Activated T-cell treated with anti-CD3 and anti-CD28 coated beads for 1 hour (primary cell): ENCODE data around the gene F7.

Source experiments
- DNase-seq: peaks from one replicate; pipeline ENCODE4 v3.0.0-alpha.2; 2020; ENCODE audit warnings: low read depth

F7 gene

GRCh38 chr13:113138792-113139551, 33.4 kb downstream of the F7 start:
- no peak for DNase-seq

DNA sequence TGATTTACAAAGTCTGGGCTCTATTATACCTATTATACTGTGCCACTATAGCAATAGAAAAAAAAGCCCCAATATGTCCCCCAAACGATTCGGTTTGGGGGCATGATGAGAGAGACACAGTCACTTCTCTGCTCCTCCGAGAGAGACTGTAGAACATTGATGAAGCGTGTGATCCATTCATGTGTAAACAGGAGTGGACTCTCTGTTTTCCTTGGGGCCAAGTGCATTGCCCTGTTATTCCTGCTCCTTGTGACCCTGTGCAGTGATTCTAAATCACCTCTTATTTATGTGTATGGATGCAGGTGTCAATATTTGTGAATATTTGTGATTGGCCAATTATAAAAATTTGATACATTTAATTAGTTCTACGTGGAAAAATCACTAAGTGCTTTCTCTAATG, 34.0 kb downstream of the F7 start:
- no peak for DNase-seq

- no peak for DNase-seq
Observed at GRCh38 chr13:113140677-113141600, 35.3 kb downstream of the F7 start.

DNA sequence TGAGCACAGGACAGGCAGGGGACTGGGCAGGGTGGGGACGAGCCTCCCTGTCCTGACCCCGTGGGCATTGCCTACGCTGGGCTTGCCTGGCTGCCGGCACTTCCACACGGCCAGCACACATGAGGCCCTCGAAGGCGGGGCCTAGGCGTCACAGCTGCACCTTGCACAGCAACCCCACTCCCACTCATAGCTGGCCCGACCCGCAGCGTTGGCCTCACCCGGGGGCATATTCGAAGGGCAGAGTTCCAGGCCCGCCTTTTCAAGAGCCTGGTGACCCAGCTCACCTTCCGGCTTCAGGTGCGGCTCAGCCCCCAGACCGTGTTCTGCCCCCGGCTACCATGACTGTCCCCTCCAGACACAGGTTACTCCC, 36.0 kb downstream of the F7 start:
- no peak for DNase-seq

GRCh38 chr13:113142876-113143275, 37.3 kb downstream of the F7 start:
- DNase-seq: no peak

DNA sequence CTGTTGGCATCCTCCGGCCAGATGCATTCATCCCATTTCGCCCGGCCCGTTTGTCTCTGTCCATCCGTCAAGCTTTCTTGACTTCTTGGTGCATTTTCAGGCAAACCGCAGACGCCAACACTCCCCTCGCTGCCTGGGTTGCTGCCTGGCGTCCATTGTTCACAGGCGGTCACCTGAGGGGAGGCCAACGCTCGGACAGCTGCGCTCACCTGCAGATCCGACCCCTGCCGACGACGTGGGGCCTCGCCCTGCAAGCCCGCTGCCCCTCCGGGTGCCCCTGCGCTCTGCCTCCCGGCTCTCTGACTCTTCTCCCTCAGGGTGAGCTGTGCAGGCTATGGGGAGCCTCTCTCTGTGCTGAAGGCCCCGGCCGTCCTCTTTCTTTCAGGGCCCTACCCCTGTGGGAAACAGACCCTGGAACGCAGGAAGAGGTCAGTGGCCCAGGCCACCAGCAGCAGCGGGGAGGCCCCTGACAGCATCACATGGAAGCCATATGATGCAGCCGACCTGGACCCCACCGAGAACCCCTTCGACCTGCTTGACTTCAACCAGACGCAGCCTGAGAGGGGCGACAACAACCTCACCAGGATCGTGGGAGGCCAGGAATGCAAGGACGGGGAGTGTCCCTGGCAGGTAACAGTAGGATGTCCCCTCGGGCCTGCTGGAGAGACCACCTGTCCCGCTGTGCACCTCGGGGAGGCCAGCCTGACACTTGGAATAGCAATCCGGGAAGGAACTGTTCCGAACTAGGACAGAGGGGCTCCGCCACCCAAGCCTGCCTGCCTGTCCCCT, 38.1 kb downstream of the F7 start:
- DNase-seq: no peak

GRCh38 chr13:113144255-113144629, 38.7 kb downstream of the F7 start:
- no peak for DNase-seq

DNA sequence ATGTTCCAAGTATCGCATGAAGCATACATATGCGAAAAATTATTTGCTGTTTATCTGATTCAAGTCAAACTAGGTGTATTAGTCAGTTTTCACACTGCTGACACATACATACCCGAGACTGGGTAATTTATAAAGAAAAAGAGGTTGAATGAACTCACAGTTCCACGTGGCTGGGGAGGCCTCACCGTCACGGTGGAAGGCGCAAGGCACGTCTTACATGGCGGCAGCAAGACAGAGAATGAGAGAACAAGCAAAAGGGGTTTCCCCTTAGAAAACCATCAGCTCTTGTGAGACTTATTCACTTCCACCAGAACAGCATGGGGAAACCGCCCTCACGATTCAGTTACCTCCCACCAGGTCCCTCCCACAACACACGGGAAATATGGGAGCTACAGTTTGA, 39.9 kb downstream of the F7 start:
- DNase-seq: no peak

- DNase-seq: no peak
Observed at GRCh38 chr13:113145911-113146598, 40.5 kb downstream of the F7 start.

DNA sequence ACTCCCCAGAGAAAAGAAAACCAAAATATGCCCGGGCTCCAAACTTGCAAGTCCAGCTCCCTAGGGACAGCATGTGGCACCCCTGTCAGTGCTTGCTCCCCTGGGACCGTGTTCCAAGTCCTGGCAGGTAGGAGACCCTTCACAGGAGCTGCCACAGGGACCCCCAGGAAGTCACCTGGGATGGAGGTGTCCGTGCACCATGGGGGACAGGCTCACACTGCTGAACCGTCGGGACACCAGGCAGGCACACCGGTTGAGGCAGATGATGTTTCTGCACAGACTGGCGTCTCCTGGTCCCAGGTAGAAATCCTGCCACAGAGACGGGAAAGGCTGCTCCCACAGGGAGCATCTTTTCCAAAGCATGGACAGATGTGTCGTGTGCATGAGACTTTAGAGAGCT, 41.2 kb downstream of the F7 start:
- DNase-seq: no peak

DNA sequence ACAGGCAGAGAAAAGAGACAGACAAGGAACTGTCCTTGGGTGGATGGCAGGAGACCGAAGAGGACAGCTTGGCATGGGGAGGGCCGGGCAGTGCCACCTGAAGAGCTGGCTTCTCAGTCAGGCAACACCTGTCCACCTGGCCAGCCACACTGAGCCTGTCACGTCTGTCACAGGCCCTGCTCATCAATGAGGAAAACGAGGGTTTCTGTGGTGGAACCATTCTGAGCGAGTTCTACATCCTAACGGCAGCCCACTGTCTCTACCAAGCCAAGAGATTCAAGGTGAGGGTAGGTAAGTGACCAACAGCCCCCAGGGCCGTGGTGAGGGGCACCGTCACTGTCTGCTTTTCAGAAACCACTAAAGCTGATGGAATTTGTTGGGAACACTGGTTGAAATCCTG, 41.6 kb downstream of the F7 start:
- no peak for DNase-seq

GRCh38 chr13:113148407-113148806, 42.8 kb downstream of the F7 start:
- DNase-seq: no peak

GRCh38 chr13:113148940-113149503, 43.4 kb downstream of the F7 start:
- DNase-seq: no peak

DNA sequence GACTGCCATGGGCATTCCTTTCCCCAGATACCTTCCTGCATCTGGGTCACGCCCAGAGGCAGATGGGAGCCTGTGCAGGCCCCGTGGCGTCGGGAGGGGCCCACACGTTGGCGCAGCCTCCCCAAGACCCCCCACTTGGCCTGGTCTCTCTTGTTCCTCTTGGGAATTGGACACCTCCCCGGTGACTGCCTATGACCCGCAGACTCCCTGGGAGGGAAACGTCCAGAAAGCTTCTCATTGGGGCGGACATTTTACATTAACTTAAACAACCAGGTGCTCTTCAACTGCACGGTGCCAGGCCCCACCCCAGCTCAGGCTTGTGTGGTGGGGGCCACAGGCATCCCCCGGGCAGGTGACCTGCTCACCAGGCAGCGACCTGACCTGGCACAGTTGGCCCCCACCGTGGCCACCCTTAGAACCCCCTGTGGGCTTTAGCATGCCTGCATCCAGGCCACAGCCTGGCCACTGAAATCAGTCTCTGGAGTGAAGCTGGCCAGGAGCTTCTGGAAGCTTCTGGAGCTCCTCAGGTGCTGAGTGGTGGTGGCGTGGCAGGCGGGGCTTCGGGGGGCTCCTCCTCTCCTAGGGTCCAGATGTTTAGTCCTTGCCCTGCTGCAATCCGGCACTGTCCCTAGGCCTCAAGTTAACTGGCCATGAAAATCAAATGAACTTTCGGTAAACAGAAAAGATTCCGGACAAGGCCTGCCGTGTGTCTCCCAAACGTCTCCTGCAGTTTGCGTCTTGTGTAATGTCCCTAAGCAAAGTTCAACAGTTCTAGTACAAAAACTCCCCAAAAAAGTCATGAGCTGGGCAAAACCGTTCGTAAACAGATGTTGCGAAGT, 44.3 kb downstream of the F7 start:
- DNase-seq: no peak

DNA sequence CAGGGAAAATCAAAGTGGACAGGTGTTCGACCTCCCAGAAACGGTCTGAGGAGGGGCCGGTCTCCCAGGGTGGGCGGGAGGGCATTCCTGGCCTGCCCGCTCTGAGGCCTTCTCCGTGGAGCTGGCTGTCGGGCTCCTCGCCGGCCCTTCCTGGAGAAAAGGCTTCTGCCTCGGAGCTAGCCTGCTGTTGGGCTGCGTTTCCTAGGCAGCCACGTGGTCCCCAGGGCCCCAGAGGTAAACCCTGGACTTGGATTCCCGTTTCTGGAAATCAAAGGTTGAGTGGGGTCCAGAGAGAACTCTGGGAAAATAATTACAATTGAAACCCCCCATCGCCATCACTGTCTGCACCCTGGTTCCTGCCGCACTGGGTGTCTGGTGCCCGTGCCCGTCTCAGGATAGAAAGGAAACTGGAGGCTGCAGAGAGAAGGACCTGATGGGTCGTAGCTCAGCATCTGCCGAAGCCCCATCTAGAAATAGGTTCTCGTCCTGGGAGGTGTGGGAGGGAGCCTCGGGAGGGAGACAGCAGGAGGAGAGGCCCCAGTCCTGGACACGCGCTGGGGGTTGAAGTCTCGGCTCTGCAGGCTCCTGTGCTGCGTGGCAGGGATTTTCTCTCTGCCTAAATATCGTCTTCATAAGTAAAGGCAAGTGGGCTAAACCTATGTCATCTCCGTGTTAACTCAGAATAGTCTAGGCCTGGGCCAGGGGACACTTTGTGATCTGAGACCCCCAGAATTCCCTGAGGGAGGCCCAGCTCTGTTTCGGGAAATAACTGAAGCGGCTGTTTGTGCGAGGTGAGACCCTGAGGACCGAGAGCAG, 45.2 kb downstream of the F7 start:
- DNase-seq: no peak

DNA sequence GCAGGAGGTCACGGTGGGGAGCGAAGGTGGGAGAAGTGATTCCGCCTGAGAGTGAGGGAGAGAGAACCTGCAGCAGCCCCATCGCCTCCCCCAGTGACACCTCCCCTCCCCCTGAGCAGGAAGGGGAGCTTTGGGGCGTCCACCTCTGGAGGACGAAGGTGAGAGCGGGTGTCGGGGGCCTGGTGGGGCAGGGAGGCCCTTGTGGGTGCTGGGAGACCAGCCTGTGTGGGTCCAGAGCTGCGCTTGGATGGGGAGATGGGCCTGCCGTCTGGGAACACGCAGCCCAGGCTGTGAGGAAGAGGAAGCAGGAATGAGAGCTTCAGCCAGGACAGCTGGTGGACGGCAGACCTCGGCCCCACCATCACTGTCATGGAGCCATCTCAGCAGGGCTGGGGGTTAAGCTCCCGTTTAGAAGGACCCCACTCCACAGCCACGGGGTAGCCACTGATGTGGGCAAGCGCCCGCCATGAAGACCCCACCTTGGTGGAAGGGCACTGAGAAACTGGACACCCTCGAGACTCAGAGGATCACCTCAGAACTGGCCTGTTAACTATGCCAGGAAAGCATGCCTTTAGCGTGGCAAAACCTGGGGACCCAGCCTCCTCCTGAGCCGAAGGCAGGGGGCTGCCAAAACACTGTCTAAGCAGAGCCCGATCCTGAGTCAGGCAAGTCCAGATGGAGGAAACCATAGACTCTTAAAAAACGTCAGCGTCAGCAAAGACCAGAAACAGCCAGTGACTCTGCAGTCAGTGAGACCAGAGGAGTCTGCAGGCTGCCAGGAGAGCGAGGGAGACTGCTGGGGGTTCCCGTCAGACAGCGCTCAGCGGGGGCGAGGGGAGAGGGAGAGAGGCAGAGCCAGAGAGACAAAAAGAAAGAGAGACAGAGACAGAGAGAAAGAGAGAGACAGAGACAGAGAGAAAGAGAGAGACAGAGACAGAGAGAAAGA, 46.4 kb downstream of the F7 start:
- no peak for DNase-seq

GRCh38 chr13:113152691-113152983, 47.0 kb downstream of the F7 start:
- DNase-seq: no peak

DNA sequence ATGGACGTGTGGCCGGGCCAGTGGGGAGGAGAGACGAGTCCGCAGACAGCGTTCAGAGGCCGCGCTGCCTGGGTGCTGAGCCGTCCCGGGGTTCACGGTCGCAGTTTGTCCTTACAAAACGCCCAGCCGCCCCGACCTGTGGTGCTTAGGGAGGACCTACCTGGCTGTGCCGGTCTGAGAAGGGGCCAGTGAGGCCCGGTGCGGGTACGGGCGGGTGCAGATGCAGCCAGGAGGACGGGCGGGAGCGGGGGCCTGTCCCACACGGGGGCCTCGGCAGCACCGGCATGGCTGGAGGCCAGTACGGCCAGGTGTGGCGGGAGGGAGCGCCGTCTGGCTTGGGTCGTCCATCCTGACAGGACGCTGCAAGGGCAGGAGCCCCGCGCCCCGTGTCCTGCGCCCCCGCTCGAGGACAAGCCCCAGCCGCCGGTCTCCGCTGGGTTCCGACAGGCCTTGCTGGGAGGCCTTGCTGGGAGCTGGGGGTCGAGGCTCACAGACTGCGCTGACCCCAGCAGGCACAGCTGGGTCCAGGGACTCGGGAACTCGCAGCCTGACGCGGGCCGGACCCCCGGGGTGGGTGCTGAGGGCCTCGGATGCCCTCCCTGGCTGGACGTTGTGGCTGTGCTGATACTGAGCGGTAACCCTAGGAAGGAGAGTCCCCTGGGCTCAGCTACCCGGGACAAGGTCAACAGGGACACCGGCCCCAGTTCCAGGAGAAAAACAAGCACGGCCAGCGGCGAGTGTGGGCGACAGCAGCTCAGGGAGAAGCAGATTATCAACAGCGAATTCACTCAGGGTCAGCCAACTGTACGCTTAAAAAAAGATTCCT, 47.6 kb downstream of the F7 start:
- no peak for DNase-seq
